PC-9 (cell line): ENCODE data around the gene FUS.

Source experiments
- EZH2 ChIP-seq: fragments of 200-600 bp; sonication (generic); IDR thresholded peaks from 2 replicates; pipeline ENCODE4 v1.8.0; 2017; ENCODE audit warnings: antibody characterized with exemption, low read depth
- TF ChIP-seq, protein P1 (sequence below): fragments of 200-600 bp; sonication (generic); conservative IDR thresholded peaks from 2 replicates; pipeline ENCODE4 v1.6.1; 2017; ENCODE audit warnings: mixed run types, antibody characterized with exemption, mild to moderate bottlenecking, moderate library complexity

GRCh38 chr16:31225193-31225592 is 45.3 kb downstream of the FUS start:
- TF ChIP-seq, protein P1, sequence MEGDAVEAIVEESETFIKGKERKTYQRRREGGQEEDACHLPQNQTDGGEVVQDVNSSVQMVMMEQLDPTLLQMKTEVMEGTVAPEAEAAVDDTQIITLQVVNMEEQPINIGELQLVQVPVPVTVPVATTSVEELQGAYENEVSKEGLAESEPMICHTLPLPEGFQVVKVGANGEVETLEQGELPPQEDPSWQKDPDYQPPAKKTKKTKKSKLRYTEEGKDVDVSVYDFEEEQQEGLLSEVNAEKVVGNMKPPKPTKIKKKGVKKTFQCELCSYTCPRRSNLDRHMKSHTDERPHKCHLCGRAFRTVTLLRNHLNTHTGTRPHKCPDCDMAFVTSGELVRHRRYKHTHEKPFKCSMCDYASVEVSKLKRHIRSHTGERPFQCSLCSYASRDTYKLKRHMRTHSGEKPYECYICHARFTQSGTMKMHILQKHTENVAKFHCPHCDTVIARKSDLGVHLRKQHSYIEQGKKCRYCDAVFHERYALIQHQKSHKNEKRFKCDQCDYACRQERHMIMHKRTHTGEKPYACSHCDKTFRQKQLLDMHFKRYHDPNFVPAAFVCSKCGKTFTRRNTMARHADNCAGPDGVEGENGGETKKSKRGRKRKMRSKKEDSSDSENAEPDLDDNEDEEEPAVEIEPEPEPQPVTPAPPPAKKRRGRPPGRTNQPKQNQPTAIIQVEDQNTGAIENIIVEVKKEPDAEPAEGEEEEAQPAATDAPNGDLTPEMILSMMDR, result no peak
- no peak for TF ChIP-seq EZH2
